Effector CD8-positive, alpha-beta T cell (primary cell): Measurements from ENCODE around the gene TSPAN31.
"Not testable (repeated sequence)": the region's sequence is repeated elsewhere in the genome, so short reads cannot be mapped to it uniquely, and the experiment has no call there.

Experiments used
- DNase-seq: peaks from one replicate; lab custom pipeline; 2025; lab: John Stamatoyannopoulos, UW

TSPAN31 gene

GRCh38 chr12:57767305-57767698 is 22.5 kb downstream of the TSPAN31 start:
- DNase-seq: no peak

- no peak for DNase-seq
Measured at GRCh38 chr12:57767876-57768275, 23.0 kb downstream of the TSPAN31 start.

GRCh38 chr12:57769594-57769993 is 24.8 kb downstream of the TSPAN31 start:
- DNase-seq: no peak

DNA sequence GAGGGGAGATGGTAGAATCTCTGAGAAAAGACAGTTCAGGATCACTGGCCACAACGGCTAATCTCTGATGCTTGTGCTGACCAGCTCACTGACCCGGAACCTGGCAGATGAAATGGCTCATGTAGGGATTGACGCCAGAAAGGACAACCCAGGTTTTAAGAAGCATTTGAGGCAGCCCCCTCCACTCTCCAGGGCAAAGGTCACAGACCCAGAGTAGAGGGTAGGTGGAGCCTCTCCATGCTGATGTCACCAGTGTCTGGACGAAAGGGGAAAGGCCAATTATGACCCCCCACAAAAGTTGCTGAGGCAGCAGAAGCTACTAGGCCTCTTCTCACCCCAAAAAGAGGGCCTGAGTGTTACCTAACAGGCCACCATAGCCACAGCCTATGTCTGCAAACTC is 25.9 kb downstream of the TSPAN31 start:
- no peak for DNase-seq

- DNase-seq: peak; percentile 73
Measured at GRCh38 chr12:57771236-57771872, 26.5 kb downstream of the TSPAN31 start.

GRCh38 chr12:57771873-57772428 is 27.1 kb downstream of the TSPAN31 start, which contains the start of gene METTL1:
TSS of gene METTL1 (minus strand) at chr12:57772105. CDS start at chr12:57772083, 22 bp downstream.
- DNase-seq: peak; percentile 78

DNA sequence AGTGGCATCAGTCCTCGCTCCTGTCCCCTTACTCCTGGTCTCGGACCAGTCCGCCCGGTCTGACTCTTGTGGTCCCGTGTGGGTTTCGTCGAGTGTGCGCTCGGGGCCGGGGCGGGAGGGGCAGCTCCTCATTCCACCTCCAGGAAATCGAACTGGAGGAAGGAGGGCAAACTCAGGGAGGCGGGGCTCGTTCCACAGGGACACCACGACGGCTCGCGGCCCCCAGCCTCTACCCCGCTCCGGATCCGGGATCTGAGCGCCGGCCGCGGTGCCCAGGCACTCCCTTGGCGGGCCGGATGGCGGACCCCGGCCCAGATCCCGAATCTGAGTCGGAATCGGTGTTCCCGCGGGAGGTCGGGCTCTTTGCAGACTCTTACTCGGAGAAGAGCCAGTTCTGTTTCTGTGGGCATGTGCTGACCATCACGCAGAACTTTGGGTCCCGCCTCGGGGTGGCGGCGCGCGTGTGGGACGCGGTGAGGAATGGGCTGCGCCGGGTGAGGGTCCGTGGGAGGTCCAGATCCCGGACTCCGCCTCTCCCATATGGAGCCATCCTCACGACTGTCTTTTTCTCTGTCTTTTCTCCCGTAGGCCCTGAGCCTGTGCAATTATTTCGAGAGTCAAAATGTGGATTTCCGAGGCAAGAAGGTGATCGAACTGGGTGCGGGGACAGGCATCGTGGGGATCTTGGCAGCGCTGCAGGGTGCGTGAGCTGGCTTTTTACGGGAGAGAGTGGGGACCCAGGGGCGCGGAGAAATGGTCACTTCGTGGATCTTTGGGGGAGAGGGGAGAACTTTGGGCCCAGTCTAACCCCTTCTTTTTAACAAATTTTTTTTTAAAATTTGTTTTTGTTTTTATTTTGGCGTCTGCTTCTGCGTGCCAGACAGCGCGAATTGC is 27.8 kb downstream of the TSPAN31 start, which contains the start of gene EEF1AKMT3:
Gene EEF1AKMT3, plus strand, starts transcription at position 186 of the 894 bp plus-strand sequence. Its CDS starts 111 bp downstream, at position 297.
- peak; percentile 23 for DNase-seq

DNA sequence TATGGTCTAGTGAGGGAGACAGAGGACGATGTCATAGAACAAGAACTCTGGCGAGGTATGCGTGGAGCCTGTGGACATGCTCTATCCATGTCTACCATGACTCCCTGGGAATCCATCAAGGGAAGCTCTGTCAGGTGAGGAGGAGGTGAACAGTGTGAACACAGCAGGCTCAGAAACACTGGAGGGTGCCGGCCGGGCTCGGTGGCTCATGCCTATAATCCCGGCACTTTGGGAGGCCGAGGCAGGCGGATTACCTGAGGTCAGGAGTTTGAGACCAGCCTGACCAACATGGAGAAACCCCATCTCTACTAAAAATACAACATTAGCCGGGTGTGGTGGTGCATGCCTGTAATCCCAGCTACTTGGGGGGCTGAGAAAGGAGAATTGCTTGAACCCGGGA is 29.8 kb downstream of the TSPAN31 start:
- not testable (repeated sequence) for DNase-seq

DNA sequence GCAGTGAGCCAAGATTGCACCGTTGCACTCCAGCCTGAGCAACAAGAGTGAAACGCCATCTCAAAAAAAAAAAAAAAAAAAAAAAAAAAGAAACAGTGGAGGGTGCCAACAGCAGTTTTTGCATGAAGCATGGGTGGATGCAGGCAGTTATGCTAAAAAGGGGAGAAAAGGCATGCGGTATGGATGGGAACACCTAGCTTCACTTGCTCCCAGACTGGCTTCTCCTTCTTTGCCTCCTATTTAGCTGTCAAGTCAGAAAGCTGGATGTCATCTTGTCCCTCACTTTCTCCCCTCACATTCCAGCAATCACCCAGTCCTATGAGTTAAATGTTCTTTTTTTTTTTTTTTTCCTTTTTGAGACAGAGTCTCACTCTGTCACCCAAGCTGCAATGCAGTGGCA is 30.2 kb downstream of the TSPAN31 start:
- DNase-seq: no peak

DNA sequence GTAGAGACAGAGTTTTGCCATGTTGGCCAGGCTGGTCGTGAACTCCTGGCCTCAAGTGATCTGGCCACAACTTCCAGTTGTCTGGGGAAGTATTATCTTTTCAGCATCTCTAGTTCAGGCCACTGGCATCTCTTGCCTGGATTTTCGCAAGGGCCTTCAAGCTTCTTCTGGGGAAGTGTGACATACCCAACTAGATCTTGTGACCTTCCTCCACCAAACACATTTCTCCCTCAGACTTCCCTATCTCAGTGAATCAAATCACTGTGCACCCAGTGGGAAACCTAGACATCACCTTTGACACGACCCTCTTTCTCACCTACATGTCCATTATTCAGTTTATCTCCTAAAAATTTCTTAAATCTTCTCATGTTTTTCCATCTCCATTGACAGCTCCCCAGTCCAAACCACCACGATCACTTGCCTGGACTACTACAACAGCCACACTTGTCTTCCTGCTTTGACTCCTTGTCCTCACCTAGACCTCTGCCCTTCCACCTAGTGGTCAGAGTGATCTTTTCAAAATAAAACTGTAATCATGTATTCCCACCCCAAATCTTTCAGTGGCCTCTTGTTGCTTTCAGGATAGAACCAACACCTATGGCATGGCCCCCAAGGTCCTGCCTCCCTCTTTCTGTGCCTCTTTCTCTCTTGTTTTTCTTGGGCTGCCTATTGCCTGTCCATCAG is 30.9 kb downstream of the TSPAN31 start:
- DNase-seq: no peak

DNA sequence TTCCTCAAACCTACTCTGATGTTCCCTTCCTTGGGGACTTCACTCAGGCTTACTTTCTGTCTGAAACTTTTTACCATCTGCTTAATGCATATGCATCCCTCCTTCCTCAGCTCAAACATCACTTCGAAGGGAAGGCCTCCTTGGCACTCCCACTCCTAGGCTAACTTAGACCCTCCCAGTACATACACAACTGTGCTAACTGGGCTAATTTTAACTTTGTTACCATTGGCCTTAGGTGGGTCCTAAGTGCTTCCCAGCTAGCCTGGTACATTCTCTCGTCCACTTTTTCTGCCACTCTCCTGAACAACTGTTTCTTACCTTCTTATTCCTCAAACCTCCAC is 31.4 kb downstream of the TSPAN31 start:
- DNase-seq: no peak

DNA sequence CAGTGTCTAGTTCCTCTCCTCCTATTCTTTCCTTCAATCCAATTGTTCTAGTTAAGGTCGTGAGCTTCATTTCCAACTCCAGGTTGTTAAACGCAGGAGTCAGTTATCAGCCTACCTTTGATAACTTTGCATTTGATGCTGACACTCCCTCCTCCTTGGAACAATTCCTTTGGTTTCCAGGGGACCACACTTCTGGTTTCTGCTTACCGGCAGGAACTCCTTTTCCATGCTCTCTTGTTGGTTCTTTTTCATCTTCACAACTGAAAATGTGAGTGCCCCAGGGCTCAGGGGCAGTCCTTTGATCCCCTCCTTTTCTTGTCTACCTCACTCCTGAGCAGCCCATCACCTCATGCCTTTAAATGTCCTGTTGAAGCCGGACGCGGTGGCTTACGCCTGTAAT is 32.5 kb downstream of the TSPAN31 start:
- no peak for DNase-seq

DNA sequence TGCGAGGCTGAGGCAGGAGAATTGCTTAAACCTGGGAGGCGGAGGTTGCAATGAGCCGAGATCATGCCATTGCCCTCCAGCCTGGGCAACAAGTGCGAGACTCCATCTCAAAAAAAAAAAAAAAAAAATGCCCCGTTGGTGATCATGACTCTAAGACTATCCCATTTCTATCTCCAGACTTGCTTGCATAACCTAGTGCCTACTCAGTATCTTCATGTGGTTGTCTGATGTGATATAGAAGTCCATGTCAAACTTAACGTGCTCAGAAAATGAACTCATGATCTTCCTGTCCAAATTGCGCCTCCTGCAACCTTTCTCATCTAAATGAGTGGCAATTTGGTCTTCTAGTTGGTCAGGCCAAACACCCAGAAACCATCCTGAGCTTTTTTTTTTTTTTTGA is 33.1 kb downstream of the TSPAN31 start:
- no peak for DNase-seq

DNA sequence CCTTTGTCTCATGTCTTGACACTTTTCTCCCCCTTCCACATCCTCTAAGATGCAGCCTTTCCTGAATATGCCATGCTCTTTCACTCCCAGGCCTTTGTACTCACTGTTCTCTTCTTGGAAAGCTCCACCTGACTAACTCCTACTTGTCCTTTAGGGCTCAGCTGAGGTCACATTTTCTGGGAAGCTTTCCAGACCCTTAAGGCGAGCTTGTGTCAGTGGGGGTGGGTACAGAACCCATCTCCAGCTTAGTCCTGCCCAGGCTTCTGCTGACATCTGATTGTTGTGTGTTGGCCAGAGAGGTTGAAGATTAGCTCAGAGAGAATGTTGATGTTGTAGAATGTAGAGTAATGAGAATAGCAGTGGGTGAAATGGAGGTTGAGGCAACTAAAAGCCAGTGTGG is 34.9 kb downstream of the TSPAN31 start:
- no peak for DNase-seq

- no peak for DNase-seq
Measured at GRCh38 chr12:57780284-57780897, 35.6 kb downstream of the TSPAN31 start.

DNA sequence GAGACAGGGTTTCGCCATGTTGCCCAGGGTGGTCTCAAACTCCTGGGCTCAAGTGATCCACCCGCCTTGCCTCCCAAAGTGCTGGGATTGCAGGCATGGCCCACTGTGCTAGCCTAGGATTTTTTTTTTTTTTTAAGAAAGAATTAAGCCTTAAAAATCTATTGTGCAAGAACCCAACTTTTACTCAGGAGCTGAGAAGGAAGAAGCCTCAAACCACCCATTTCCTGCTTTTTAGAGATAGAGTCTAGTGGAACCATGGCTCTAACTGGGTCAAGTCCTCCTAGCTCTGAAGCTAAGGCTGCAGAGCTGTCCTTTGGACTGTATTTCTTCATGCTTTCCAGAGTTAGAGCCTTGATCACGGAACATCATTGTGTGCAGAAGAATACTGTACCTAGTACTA is 36.4 kb downstream of the TSPAN31 start:
- DNase-seq: no peak

DNA sequence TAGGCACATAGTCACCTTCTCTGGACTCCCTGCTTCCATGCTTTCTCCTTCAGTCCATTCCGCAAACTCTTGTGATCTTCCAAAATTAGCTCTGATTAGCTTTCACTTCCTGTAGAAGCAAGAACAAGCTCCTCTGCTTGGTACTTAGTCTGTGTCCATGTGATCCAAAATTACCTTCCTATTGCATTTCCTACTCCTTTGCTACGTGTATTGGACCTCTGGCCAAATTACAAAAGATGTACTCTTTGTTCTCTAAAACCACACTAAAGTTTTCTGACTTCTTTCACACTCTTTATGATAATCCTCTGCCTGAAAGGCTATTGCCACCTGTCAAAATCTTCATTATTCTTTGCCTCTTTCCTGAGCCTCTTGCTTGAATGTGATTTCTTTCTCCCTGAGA is 37.0 kb downstream of the TSPAN31 start:
- no peak for DNase-seq

DNA sequence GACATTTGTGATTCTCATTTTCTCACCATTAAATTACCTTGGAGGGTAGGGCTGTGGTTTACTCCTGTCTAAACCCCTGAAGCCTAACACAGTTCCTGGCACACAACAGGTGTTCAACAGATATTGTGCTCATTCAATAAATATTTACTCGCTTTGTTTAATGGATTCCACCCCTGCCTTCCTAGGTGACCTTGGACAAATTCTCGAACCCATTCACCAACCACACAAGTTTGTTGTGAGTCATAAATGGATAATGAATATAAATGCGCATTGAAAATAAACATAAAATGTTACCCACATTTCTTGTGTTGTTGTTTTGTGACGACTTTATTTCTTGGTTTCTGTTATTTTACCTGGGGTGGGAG is 37.4 kb downstream of the TSPAN31 start:
- no peak for DNase-seq

DNA sequence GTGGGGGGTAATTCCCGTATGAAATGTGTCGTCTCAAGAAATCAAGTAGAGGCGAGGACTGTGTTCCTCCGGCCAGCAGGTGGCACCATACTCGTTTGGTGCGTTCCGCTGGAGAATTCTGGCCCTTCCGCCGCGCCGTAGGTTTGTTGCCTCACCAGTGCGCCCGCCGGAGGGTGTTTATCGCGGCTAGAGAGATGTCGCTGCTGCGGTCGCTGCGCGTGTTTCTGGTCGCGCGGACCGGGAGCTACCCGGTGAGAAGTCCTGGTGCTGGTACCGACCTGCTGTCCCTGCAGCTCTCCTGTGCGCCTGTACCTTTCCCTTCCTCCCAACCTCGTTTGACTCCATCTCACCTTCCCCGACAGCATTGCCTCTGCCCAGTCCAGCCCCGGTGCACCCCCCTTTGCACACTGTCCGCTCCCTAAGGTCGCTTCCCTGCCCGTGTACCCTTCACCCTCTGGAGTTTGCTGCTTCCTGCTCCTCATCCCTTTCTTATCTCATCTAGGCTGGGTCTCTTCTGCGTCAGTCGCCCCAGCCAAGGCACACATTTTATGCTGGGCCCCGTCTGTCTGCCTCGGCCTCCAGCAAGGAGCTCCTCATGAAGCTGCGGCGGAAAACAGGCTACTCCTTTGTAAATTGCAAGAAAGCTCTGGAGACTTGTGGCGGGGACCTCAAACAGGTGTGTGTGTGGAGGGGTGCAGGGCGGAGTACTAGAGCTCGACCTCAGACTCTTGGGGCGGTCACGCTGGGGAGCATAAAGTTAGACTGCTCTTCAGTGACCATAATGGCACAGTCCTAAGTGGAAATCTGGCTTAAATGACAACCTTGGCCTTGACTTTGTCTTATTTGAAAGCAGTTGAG is 38.0 kb downstream of the TSPAN31 start, which contains the start of gene TSFM:
Gene TSFM, plus strand, starts transcription at position 180 of the 858 bp plus-strand sequence. Its CDS starts 15 bp downstream, at position 195.
- peak; percentile 95 for DNase-seq

DNA sequence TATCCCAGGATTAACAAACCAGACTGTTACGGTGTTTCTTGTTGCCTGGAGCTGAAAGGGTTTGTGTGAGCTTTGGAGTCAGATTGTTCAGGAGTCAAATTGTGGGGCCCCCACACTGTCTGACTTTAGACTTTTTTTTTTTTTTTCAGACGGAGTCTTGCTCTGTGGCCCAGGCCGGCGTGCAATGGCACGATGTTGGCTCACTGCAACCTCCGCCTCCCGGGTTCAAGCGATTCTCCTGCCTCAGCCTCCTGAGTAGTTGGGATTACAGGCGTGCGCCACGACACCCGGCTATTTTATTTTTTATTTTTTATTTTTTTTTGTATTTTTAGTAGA is 38.6 kb downstream of the TSPAN31 start:
- DNase-seq: no peak

DNA sequence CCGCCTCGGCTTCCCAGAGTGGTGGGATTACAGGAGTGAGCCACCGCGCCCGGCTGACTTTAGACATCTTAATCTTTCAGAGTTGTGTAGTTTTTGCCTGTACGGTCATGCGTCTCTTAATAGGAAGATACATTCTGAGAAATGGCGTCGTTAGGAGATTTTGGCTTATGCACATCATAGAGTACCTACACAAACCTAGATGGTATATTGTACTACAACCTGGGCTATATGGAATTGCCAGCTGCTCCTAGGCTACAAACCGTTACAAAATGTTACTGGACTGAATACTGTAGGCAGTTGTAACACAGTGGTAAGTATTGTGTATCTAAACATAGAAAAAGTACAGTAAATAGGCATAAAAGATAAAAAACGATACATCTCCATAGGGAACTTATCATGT is 39.0 kb downstream of the TSPAN31 start:
- no peak for DNase-seq
